ENCODE results near the gene OR1S1. TPM values are rescaled to one million over a fixed set of nuclear protein-coding genes. Genes with fewer than 3 reads are reported as not detected.
"Not testable (repeated sequence)": the region's sequence is repeated elsewhere in the genome, so short reads cannot be mapped to it uniquely, and the experiment has no call there.

OR1S1 gene
- total RNA-seq (2021; ENCODE audit: unreplicated experiment) = not detected
- polyA plus RNA-seq (2012) = not detected in 2 replicates
- not detected for Bru-seq, nascent RNA
- BruChase-seq, experiment 1, labeled RNA remaining after a 6-hour chase = not detected
- not detected for BruChase-seq, experiment 2, labeled RNA remaining after a 2-hour chase
- long read RNA-seq = 0 reads

- H3K27ac ChIP-seq (ENCODE audit: low read depth, low read length); ATAC-seq; H2AFZ ChIP-seq (ENCODE audit: low read depth, low read length, poor library complexity, severe bottlenecking); BruUV-seq (replicated peaks); H3K9ac ChIP-seq (ENCODE audit: low read length); H3K9me3 ChIP-seq (ENCODE audit: control insufficient read depth in 1 of 2, insufficient read depth in 1 of 2, low read depth in 1 of 2, low read length in 2 of 2); intact Hi-C loops (cut with micrococcal nuclease); H3K79me2 ChIP-seq (ENCODE audit: insufficient read depth, low read length); H3K4me3 ChIP-seq (replicated peaks in 1 of 2; ENCODE audit: low read depth in 1 of 2, low read length in 2 of 2); POLR2A ChIA-PET; H3K4me2 ChIP-seq (ENCODE audit: low read length); CTCF ChIA-PET; H3K36me3 ChIP-seq (ENCODE audit: control insufficient read depth in 1 of 2, insufficient read depth in 2 of 2, low read length in 2 of 2); H3K4me1 ChIP-seq (ENCODE audit: control insufficient read depth in 1 of 2, insufficient read depth in 2 of 2, low read length in 2 of 2); H4K20me1 ChIP-seq (ENCODE audit: insufficient read depth); RAD21 ChIA-PET (ENCODE audit: low non-redundant PET in 1 of 2, low total read pairs in 2 of 2, uncharacterized antibody in 2 of 2, unreplicated experiment in 2 of 2); H3K27me3 ChIP-seq (ENCODE audit: insufficient read depth, low read length); H3K9me2 ChIP-seq (ENCODE audit: insufficient read depth); DNase-seq (ENCODE audit: low read depth, low spot score): not testable (repeated sequence)
These were observed at the start of gene OR1S1 for GRCh38 chr11:58212420-58212819. TSS of gene OR1S1 (plus strand) at chr11:58212720.

GRCh38 chr11:58164389-58164788 lies 48.1 kb upstream of the OR1S1 start:
- ChIA-PET RAD21 (ENCODE audit: low non-redundant PET in 1 of 2, low total read pairs in 2 of 2, uncharacterized antibody in 2 of 2, unreplicated experiment in 2 of 2) (no interaction called here), CTCF (no interaction called here)

More at GRCh38 chr11:58164389-58164788, 48.1 kb upstream of the OR1S1 start:
- DNase-seq (ENCODE audit: low read depth, low spot score) (no peak), ATAC-seq (no peak)
- Histone ChIP-seq H3K9me3 (ENCODE audit: control insufficient read depth in 1 of 2, insufficient read depth in 1 of 2, low read depth in 1 of 2, low read length in 2 of 2) (no peaks in the 10 kb centered on the region), H3K4me1 (ENCODE audit: control insufficient read depth in 1 of 2, insufficient read depth in 2 of 2, low read length in 2 of 2) (no peaks in the 10 kb centered on the region), H3K27me3 (ENCODE audit: insufficient read depth, low read length) (peaks cover under 1% of the 10 kb centered on the region; the same call in 1 of the 2 replicates), H3K27ac (ENCODE audit: low read depth, low read length) (no peak overlapping the region), H3K4me2 (ENCODE audit: low read length) (no peak overlapping the region), H3K9ac (ENCODE audit: low read length) (no peak overlapping the region), H3K9me2 (ENCODE audit: insufficient read depth) (no peaks in the 10 kb centered on the region), H4K20me1 (ENCODE audit: insufficient read depth) (no peaks in the 10 kb centered on the region), H3K36me3 (ENCODE audit: control insufficient read depth in 1 of 2, insufficient read depth in 2 of 2, low read length in 2 of 2) (no peaks in the 10 kb centered on the region), H2AFZ (ENCODE audit: low read depth, low read length, poor library complexity, severe bottlenecking) (no peak overlapping the region), H3K79me2 (ENCODE audit: insufficient read depth, low read length) (no peaks in the 10 kb centered on the region), H3K4me3 (replicated peaks in 1 of 2; ENCODE audit: low read depth in 1 of 2, low read length in 2 of 2) (no peak overlapping the region)
- intact Hi-C loops (cut with micrococcal nuclease) = no loop called here
- no TSS peak for BruUV-seq (replicated peaks)
- POLR2A ChIA-PET = no interaction called here
- TF ChIP-seq YY1 (IDR thresholded peaks at IDR 0.05; ENCODE audit: extremely low read depth, insufficient replicate concordance, low read depth, low read length) (no peak), ZBTB33 (IDR thresholded peaks at IDR 0.05; ENCODE audit: extremely low read depth, insufficient replicate concordance, low read length) (no peak), ATF3 (IDR thresholded peaks at IDR 0.05) (no peak), CTCF (IDR thresholded peaks at IDR 0.05 in 2 of 3, conservative IDR thresholded peaks at IDR 0.05 in 1 of 3; ENCODE audit: borderline replicate concordance in 1 of 3, insufficient read depth in 1 of 3, low read depth in 2 of 3, low read length in 2 of 3) (no peak), EGR1 (IDR thresholded peaks at IDR 0.05; ENCODE audit: low read depth) (no peak), MAX (IDR thresholded peaks at IDR 0.05) (no peak), EZH2phosphoT487 (IDR thresholded peaks at IDR 0.05; ENCODE audit: borderline replicate concordance) (no peak), POLR2AphosphoS5 (IDR thresholded peaks at IDR 0.05; ENCODE audit: low read depth, low read length) (no peak), SRF (IDR thresholded peaks at IDR 0.05; ENCODE audit: low read depth) (no peak)

Data from HCT116 (cell line).